Sigmoid colon (tissue), 7 donors: ENCODE results near the gene MYH7. TPM values are rescaled to one million over a fixed set of nuclear protein-coding genes. Genes with fewer than 3 reads are reported as not detected.
"Not testable (repeated sequence)": the region's sequence is repeated elsewhere in the genome, so short reads cannot be mapped to it uniquely, and the experiment has no call there.

Experiments used
- DNase-seq: peaks from one replicate; pipeline ENCODE4 v3.0.0-alpha.2; 2019
- H3K27ac ChIP-seq, 4 donors: fragments of 200-600 bp; sonication (generic); one replicate each; pipeline ENCODE4 v1.5.1; 2016 to 2019; ENCODE audit warnings: mild to moderate bottlenecking in 1 of 4
- H3K27me3 ChIP-seq, 3 donors: fragments of 200-600 bp; sonication (generic); one replicate each; pipeline ENCODE4 v1.5.1; 2019; ENCODE audit warnings: mild to moderate bottlenecking in 1 of 3
- H3K36me3 ChIP-seq, 4 donors: fragments of 200-600 bp; sonication (generic); one replicate each; pipeline ENCODE4 v1.5.1; 2016 to 2019
- H3K4me1 ChIP-seq, 4 donors: fragments of 200-600 bp; sonication (generic); one replicate each; pipeline ENCODE4 v1.5.1; 2017 to 2019
- H3K4me3 ChIP-seq, 4 donors: fragments of 200-600 bp; sonication (generic); one replicate each; pipeline ENCODE4 v1.5.1; 2017 to 2019; ENCODE audit warnings: mild to moderate bottlenecking in 2 of 4, moderate library complexity in 1 of 4
- H3K9me3 ChIP-seq, 4 donors: fragments of 200-600 bp in 3 of 4; sonication (generic) in 3 of 4; one replicate each; pipeline versions ENCODE4 v1.5.1 to v1.6.1; 2013 to 2019
- EP300 ChIP-seq, 4 donors: sonication (generic); formaldehyde crosslinking; IDR thresholded peaks; one replicate each; pipeline ENCODE4 v1.6.1; 2017; ENCODE audit warnings: antibody characterized with exemption in 4 of 4
- POLR2A ChIP-seq, 2 donors: fragments of 450-650 bp; IDR thresholded peaks; one replicate each; pipeline ENCODE4 v1.6.1; 2016; ENCODE audit warnings: antibody characterized with exemption in 2 of 2, mild to moderate bottlenecking in 2 of 2, moderate library complexity in 2 of 2
- POLR2AphosphoS5 ChIP-seq, 4 donors: sonication (generic); formaldehyde crosslinking; IDR thresholded peaks; one replicate each; pipeline ENCODE4 v1.6.1; 2017; ENCODE audit warnings: antibody characterized with exemption in 4 of 4
- WGBS, 2 donors: extraction: QIAGEN DNeasy Blood & Tissue Kit; methylation state at CpG; one replicate each; pipeline ENCODE4 v1.1.7; 2013; 5-methylcytosine and 5-hydroxymethylcytosine counted together
- intact Hi-C: fragments of 100-400 bp; cut with DNase I; formaldehyde crosslinking; loops from one replicate; pipeline ENCODE4 v1.15.1; 2023
- polyA plus RNA-seq, 3 donors: library from polyadenylated mRNA; stranded (reverse); fragments of 200-250 nt; gene quantifications; one replicate each; pipeline ENCODE4 v1.2.3, GENCODE V29; 2013
- total RNA-seq, 4 donors: library from RNA; depleted of rRNA; stranded (reverse); fragments of >200 nt; gene quantifications; one replicate each; pipeline ENCODE4 v1.1.0, GENCODE V29; 2016
- TF ChIP-seq, protein P1 (sequence below), 4 experiments: fragments of 450-650 bp in 3 of 4; fragments of 200-600 bp in 1 of 4; IDR thresholded peaks; one replicate each; pipeline ENCODE4 v1.5.1; 2016 to 2019; ENCODE audit warnings: antibody characterized with exemption in 4 of 4, mild to moderate bottlenecking in 3 of 4, moderate library complexity in 2 of 4
- donor health status: healthy with polysubstance abuse.
- donor health status: Bipolar disorder and iron deficiency.
- donor health status: healthy.

MYH7 gene
- total and polyA plus RNA-seq, 7 donors, result under 0.01 to 11.6 (median 0.28) TPM; not detected in 2

GRCh38 chr14:23399136-23399535 lies 36.3 kb downstream of the MYH7 start:
- WGBS, 2 donors, result 93% methylated on average over 3 of the region's 3 CpGs
- DNase-seq, result no peak
- TF ChIP-seq, protein P1, sequence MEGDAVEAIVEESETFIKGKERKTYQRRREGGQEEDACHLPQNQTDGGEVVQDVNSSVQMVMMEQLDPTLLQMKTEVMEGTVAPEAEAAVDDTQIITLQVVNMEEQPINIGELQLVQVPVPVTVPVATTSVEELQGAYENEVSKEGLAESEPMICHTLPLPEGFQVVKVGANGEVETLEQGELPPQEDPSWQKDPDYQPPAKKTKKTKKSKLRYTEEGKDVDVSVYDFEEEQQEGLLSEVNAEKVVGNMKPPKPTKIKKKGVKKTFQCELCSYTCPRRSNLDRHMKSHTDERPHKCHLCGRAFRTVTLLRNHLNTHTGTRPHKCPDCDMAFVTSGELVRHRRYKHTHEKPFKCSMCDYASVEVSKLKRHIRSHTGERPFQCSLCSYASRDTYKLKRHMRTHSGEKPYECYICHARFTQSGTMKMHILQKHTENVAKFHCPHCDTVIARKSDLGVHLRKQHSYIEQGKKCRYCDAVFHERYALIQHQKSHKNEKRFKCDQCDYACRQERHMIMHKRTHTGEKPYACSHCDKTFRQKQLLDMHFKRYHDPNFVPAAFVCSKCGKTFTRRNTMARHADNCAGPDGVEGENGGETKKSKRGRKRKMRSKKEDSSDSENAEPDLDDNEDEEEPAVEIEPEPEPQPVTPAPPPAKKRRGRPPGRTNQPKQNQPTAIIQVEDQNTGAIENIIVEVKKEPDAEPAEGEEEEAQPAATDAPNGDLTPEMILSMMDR (IDR thresholded peaks at IDR 0.05), result no peak
- Histone ChIP-seq H3K4me1 (no peaks in the 10 kb centered on the region), H3K36me3 (no peaks in the 10 kb centered on the region), H3K4me3 (no peak overlapping the region), H3K27ac (no peak overlapping the region), H3K27me3 (no peaks in the 10 kb centered on the region), H3K9me3 (no peaks in the 10 kb centered on the region)
- intact Hi-C loops, result no loop called here

- H3K27me3 ChIP-seq, result no peaks in the 10 kb centered on the region
- no peak for TF ChIP-seq EP300 (IDR thresholded peaks at IDR 0.05)
- TF ChIP-seq, protein P1 (IDR thresholded peaks at IDR 0.05), result no peak
- TF ChIP-seq POLR2AphosphoS5 (IDR thresholded peaks at IDR 0.05), result no peak
- TF ChIP-seq POLR2A (IDR thresholded peaks at IDR 0.05), result no peak
- no peak overlapping the region for H3K4me3 ChIP-seq
- intact Hi-C loops, result no loop called here
- no peaks in the 10 kb centered on the region for H3K4me1 ChIP-seq
- H3K27ac ChIP-seq, result no peak overlapping the region
- H3K9me3 ChIP-seq, result no peaks in the 10 kb centered on the region
- H3K36me3 ChIP-seq, result no peaks in the 10 kb centered on the region
- DNase-seq, result no peak
- WGBS, 2 donors, result 82 to 94% methylated on average over 4 of the region's 4 CpGs
Observed at GRCh38 chr14:23398348-23398747, 37.1 kb downstream of the MYH7 start.

DNA sequence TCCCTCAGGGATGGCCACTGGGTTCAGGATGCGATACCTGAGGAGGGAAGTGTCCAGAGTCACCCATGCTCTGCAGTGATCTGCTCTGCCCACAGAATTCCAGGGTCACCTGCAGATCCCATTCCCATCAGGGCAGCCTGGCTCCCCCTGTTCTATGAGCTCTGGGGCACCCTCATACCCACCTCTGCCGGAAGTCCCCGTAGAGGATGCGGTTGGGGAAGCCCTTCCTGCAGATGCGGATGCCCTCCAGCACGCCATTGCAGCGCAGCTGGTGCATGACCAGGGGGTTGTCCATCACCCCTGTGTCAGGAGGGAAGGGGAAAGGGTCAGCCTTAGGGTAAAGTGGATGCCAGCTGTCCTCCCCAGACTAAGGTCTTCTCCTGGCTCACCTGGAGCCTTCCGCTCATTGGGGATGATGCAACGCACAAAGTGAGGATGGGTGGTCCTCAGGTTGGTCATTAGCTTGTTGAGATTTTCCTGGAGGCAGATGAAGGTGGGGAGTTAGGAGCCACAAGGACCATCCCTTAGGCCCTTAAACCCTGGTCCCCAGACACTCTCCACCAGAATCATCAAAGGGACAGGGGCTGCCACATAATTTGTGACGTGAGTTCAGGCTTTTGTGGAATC lies 38.6 kb downstream of the MYH7 start:
- Histone ChIP-seq H3K4me1 (no peaks in the 10 kb centered on the region), H3K4me3 (no peak overlapping the region), H3K36me3 (no peaks in the 10 kb centered on the region), H3K27me3 (no peaks in the 10 kb centered on the region), H3K27ac (no peak overlapping the region), H3K9me3 (no peaks in the 10 kb centered on the region)
- TF ChIP-seq, protein P1 (IDR thresholded peaks at IDR 0.05), result no peak
- TF ChIP-seq POLR2A (IDR thresholded peaks at IDR 0.05) (no peak), EP300 (IDR thresholded peaks at IDR 0.05) (no peak), POLR2AphosphoS5 (IDR thresholded peaks at IDR 0.05) (no peak)
- DNase-seq, result no peak
- 92 to 95% methylated on average over 10 of the region's 10 CpGs for WGBS, 2 donors
- intact Hi-C loops, result no loop called here

- Histone ChIP-seq H3K4me3 (no peak overlapping the region), H3K27me3 (no peaks in the 10 kb centered on the region), H3K27ac (no peak overlapping the region), H3K36me3 (no peaks in the 10 kb centered on the region), H3K9me3 (no peaks in the 10 kb centered on the region), H3K4me1 (no peaks in the 10 kb centered on the region)
- no peak for DNase-seq
- TF ChIP-seq POLR2A (IDR thresholded peaks at IDR 0.05) (no peak), POLR2AphosphoS5 (IDR thresholded peaks at IDR 0.05) (no peak)
- 92 to 93% methylated on average over 10 of the region's 10 CpGs for WGBS, 2 donors
- intact Hi-C loops, result no loop called here
Observed at GRCh38 chr14:23396126-23396525, 39.3 kb downstream of the MYH7 start.

- TF ChIP-seq POLR2A (IDR thresholded peaks at IDR 0.05) (no peak), POLR2AphosphoS5 (IDR thresholded peaks at IDR 0.05) (no peak), EP300 (IDR thresholded peaks at IDR 0.05) (no peak)
- TF ChIP-seq, protein P1 (IDR thresholded peaks at IDR 0.05), result no peak
- intact Hi-C loops, result no loop called here
- Histone ChIP-seq H3K4me3 (no peak overlapping the region), H3K27ac (no peak overlapping the region), H3K4me1 (no peaks in the 10 kb centered on the region), H3K27me3 (no peaks in the 10 kb centered on the region), H3K9me3 (no peaks in the 10 kb centered on the region), H3K36me3 (no peaks in the 10 kb centered on the region)
- 80 to 81% methylated on average over 7 of the region's 7 CpGs for WGBS, 2 donors
- no peak for DNase-seq
Observed at GRCh38 chr14:23392613-23393012, 42.8 kb downstream of the MYH7 start.

GRCh38 chr14:23389871-23390270 lies 45.6 kb downstream of the MYH7 start:
- WGBS, 2 donors, result 86 to 94% methylated on average over 4 to 5 of the region's 19 CpGs
- DNase-seq, intact Hi-C loops: not testable (repeated sequence)

More at GRCh38 chr14:23389871-23390270, 45.6 kb downstream of the MYH7 start:
- not testable (repeated sequence) for H3K4me1 ChIP-seq, H3K36me3 ChIP-seq, H3K9me3 ChIP-seq, H3K27me3 ChIP-seq, H3K27ac ChIP-seq, H3K4me3 ChIP-seq
